ENCODE results near the gene PHF13.

Gene PHF13

DNA sequence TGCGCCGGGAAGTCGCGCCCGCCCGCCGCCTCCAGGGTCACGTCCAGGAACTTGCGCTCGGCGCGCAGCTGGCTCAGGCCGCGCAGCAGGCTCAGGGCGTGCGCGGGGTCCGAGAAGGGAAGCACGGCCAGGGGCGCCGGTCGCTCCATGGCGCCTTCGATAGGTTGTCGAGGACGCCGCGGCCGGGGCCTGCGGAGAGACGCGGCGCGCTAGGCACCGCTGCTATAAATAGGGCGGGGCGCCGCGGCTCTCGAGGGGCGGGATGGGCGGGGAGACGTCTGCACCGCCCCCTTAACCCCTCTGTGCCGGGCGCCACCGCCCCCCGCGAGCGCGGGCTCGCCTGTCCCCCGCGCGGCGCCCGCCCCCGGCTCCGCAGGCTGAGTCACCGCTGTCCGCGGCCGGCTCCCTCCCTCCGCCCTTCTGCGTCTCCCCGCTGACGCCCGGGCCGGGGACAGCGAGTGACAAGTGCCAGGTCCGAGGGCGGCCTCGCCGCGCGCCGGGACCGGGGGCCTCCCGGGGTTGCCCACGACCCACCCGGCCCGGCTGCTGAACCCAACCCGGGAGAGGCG is 10.8 kb upstream of the PHF13 start, which contains the start of gene KLHL21:
KLHL21 (minus strand) TSS at position 201 of the 569 bp plus-strand sequence; CDS start at position 149, 52 bp downstream.
- peak; percentile 84 for DNase-seq

DNA sequence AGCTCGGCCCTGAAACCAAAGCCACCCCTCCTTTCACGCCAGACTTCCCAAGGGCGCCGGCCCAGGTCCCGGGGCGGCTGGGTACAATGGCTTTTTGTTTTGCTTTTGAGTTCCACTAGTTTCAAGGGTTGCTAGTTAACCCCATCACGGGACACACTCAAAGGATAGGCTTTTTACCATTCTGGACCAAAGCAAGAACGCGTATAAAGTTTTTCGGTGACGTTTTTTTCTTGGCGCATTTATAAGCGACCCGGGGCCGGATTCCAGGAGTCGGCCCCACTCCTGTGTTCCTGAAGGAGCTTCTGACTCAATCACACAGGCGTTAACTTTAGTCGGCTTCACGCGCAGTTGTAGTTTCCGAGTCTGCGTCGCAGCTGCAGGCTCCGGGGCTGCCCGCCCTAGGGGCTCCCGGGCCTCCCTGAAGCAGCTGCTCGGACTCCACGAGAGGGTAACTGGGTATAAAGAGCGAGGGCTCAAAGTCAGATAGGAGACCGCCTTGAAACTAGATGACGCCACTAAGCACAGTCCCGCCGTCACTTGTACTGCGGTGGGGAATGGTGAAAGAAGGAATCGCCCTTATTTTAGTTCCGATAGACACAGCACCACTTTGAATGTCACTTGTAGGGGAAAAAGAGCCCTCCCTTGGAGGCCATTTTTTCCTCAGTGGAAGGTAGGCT is 10.2 kb upstream of the PHF13 start:
- peak; percentile 46 for DNase-seq

DNA sequence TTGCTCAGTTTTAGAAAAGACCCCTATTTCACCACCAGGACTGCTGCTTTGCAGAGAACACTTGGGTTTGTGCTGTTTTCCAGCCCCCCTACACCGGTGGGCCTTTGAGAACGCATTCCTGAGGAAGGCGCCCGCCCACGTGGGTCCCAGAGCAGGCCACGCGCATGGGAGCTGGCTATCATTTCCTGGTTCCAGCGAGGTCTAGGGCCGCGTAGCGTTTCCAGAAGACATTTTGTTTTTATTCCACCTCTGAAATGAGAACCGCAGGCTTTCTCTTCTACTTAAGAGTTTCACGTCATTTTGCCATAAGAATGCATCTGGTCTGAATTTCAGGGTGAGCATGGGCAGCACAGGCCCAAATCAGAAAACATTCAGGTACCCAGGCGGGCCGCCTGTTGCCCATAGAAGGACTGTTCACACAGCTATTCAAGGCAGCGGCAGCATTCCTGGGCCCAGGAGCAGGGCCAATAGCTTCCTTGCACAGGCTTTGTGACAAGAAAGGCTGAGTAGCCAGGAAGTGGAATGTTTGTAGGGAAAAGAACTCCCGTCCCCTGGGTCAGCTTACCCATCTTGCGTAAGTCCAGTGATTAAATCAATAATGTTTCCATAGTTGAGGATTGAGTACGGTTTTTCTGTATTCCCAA is 9.5 kb upstream of the PHF13 start:
- no peak for DNase-seq

DNA sequence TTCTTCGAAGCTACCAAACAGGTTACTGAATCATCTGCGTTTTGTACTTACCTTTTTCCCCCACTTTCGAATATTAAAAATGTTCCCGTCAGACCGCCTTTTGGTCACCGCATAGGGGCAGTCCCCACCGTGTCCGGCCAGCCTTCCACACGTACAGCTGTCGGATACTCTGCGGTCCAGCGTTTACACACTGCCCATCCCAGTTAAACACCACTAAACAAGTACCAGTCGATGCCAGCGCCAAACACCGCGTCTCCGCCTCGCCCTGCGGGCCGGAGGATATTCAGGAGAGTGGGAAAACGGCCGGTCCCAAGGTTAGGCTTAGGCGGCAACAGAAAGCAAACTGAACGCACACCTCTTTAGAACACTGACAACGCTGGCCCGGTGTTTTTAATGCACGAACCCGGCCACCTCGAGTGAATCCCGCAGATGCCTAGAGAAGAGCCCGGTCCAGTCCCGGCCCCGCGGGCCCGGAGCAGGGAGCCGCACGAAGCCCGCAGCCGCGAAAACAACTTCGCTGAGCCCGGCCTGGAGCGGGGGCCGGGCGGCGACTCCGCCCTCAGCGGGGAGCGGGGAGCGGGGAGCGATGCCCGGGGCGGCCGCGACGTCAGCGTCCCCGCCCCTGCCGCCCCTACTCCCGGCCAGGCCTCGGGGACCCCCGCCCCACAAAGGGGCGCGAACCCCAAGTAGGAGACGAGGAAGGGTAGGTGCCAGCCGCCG is 730 bp upstream of the PHF13 start:
- no peak for DNase-seq

DNA sequence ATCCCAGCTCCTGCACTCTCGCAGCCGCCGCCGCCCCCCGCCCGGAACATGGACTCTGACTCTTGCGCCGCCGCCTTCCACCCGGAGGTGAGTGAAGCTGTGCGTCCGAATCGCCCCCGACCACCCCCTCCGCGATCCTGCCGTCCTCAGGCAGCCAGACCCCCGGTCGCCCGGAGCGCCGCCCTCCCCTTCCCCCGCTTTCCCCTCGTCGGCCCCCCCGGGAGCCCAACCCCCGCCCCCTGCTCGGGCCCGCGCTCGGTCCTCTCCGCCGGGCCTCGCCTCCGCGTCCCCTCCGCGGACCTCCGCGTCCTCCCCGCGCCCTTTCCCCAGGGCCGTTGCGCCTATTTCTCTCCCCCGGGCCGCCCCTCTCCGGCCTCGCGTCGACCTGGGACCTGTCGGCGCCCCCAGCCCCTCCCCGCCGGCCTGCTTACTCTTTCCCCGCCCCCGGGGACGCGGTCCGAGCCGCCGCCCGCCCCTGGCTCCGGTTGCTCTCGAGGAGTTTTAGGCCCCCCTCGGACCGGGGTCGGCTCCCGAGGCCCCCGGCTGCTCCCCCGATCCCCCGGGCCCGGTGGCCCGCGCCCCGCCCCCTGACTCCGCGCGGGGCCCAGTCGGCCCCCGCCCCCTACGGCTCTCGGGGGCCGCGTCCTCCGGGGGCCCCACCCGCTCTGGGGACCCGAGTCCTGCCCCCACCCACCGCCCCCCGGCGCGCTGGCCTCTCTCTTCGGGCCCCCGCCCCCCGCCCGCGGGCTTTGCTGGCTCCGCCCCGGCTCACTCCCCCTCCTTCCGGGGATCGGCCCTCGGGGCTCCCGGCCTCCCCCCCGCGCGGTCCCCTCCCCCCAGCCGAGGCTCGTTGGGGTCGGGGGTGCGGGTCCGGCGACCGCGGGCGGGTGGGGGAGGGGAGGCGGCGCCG is 743 bp downstream of the PHF13 start:
- peak; percentile 65 for DNase-seq

DNA sequence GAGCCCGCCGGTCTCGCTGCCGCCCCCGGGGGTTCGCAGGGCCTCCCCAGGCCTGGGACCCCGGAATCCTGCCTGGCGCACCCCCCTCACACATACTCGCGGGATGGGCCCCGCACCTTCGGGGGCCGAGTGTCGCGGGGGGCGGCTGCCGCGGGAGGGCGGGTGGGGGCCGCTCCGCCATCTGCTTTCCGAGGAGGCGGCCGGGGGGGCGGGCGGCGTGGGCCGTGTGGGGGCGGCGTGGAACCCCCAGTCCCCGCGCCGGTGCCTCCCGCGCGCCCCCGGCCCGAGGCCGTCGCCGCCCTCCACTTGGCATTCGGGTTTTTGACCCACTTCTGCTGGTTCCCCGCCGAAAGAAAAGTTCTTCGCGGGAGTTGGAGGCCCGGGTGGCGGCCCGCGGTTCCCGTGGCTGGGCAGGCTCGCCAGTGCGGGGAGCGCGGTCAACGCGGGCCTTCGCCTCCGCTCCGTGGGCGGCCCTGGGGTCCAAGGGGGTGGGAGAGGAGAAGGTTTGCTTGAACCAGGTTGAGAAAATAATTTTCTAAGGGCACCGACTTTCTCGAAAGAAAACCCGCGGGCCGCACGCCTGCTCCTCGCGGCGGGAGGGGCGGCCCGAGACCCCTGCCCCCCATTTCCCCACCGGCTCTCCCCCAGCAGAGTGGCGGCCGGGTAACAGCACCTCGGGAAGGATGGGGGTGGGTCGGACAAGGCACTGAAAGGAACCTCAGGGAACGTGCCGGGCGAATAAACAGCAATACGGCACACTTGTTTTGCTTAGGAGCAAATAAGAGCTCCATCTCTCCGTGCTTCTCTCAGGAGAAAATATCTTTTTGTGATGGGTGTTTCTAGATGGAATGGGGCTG is 1.6 kb downstream of the PHF13 start:
- DNase-seq: no peak

DNA sequence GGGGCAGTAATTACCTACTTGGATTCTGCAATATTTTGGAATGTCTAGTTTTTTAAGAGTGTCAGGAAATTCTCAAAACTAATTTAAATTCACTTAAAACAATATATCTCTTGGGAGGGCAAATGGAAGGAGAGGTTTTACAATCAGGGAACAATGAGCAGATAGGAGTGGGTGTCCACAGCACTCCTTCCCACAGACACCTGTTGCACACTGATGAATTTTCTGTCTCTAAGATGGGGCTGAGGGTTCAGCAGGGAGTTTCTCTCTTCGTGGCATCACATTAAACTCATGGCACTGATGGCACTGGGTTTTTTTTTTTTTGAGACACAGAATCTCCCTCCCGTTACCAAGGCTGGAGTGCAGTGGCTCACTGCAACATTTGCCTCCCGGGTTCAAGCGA is 5.5 kb downstream of the PHF13 start:
- no peak for DNase-seq

DNA sequence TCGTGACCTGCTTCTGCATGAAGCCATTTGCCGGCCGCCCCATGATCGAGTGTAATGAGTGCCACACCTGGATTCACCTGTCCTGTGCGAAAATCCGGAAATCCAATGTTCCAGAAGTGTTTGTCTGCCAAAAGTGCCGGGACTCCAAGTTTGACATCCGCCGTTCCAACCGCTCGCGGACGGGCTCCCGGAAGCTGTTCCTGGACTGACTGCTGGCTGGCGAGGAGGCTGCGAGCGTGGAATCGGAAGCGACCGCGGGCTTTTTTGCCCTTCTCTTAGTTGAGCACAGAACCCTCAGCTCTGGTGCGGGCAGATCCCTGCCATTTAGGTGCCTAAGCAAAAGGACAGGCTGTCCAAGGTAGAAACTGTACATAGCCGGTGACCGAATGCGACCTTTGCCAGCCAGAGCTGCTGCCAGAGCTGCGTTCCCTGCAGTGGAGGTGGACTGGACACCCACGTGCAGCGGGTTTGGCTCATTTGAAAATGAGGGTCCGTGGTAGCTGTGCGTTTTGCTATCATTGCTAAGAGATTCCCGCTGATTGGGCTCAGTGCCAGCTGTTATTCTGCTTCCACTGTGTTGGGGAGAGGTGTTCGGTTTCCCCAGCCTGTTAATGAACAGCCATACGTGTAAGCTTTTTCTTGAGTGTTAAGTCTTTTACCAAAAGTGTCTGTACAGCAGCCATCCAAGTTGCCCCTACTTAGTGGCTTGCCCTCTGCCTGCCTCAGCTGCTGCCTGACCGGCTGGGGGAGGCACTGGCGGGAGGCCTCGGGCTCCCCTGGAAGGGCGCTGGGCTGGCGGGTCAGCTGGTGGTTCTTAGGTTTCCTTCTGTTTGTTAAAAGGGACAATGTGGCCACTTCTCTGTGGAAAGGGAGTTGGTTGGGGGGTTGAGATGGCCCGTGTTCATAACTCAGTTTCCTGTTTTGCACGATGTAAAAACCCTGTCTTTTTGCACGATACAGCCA is 8.2 kb downstream of the PHF13 start:
- DNase-seq: no peak

DNA sequence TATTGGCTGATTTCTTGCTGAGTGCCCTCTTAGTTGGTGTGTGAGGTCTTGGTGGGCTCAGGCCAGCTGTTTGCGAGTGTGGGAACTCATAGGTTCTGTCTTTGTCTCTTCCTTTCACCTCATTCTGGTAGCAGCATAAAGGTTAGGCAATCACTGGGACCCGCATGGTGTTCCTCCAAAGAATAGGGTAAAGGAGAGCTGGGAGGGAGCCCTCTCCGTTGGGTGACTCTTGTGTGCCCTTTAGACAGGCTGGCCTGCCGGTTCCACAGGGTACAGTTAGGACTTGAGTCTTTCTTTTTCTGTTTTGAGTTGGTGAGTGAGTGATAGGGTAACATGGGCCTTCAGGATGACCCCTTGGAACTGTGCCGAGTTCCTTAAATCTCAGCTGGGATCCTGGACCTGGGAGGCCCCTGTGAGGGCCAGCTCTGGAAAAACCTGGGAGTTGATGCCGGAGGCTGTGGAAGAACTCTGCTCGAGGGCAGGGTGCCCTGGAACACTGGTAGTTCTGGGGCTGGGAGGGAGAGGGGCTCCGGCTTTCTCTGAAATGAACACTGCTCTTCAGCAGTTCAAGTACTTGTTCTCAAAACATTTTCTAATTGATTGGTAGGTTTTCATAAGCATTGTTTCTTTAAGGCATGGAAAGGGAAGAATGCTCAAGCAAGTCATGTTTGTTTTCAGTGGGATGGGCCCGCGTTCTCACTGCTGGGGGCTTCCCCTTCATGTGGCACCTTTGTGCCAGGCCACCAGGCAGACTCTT is 9.0 kb downstream of the PHF13 start:
- no peak for DNase-seq

DNA sequence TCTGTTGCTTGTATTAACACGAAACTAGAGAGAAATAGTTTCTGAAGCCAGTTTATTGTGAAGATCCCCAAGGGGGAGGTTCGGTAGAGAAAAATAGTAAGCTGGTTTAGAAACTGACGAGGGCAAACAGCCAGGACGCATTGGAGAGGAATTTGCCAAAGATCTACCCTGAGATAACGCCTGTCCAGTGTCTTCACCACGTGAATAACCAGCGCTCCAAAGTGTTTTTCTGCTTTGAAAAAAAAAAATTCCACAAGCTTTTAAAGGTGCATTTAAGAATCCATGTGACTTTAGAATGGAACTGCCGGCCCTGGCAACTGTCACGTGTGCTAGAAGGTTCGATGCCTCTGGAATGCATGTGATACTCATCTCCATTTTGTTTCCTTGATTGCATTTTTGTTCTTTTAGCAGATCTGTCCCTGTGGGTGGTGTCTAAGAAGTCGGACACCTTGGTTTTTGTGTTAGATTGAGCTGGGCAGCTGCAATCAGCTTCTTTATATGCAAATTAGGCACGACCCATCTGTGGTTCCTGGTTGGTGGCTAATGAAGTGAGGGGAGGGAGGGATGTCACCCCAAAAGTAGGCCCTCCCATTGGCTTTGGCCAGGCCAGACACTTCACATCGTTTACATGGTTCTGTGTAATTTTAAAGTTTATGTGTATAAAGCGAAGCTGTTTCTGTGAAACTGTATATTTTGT is 9.9 kb downstream of the PHF13 start:
- no peak for DNase-seq

DNA sequence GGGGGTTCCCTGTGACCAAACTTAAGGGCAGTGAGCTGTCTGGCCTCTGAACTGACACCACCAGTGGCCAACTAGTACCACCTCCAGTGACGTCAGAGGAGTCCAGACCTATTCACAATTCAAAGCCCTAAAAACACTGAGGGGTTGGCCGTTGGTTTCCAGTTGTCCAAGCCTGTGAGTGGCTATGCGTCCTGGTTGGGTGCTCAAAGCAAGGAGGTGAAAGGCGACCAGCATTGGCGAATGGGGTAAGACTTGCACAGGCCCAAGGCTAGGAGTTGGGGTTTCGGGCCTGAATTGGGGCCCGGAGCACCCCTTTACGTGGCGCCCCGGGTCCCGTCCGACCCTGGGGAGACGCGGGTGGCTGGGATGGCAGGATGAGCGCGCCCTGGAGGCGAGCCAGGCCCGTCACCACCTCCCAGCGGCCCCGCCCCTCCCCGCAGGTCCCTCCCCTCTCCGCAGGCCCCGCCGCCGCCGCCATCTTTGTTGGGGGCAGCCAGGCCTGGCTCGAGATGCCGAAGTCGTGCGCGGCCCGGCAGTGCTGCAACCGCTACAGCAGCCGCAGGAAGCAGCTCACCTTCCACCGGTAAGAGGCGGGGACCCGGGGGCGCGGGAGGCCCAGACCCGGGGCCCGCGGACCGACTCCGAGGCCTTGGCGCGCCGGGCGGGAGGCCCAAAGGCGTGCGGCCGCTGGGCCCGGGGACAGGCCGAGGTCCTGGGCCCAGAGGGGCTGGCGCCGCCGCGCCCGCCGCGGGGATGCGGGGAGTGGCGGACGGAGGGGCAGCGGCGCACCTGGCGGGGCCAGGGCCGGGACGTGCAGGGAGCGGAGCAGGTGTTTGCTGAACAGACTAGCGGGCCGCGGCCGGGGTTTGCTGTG is 11.4 kb downstream of the PHF13 start, which contains the start of gene THAP3:
THAP3 (plus strand) TSS at position 159 of the 874 bp plus-strand sequence; CDS start at position 510, 351 bp downstream.
- DNase-seq: peak; percentile 92

DNA sequence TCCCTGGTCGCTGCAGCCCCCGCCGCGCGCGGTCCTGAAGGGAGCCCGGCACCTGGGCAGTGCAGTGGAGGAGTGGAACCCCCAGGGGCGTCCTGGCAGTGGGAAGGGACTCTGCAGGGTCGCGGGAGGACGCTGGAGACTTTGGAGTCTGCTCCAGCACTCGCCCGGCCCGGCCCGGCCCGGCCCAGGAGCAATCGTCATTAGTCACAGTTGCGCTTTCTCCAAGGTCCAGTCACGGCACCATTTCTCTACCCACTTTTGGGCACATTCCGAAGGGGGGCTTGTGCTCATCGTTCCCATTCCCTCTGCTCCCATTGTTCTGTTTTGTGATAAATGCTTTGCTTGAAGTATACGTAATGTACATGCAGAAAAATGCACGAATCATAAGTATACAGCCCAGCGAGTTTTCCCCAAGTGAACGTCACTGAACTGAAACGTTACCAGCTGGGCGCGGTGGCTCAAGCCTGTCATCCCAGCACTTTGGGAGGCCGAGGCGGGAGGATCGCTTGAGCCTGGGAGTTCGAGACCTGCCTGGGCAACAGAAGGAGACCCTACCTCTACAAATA is 12.1 kb downstream of the PHF13 start:
- no peak for DNase-seq

DNA sequence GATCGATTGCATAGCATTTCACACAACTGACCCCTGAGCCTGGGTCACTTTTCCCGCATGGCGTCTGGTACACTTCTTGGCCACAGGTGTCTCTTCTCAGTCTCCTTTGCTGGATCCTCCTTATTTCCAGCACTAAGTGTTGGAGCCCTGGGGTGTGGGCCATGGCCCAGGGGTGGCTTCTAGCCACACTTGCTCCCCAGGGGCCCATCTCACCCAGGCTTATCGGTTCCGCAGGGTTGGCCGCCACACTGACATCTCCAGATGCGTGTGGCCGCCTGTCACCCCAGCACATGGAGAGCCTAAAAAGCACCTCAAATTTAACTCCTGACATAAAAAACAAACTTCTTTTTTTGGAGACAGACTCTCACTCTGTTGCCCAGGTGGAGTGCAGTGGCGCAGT is 13.5 kb downstream of the PHF13 start:
- DNase-seq: no peak

DNA sequence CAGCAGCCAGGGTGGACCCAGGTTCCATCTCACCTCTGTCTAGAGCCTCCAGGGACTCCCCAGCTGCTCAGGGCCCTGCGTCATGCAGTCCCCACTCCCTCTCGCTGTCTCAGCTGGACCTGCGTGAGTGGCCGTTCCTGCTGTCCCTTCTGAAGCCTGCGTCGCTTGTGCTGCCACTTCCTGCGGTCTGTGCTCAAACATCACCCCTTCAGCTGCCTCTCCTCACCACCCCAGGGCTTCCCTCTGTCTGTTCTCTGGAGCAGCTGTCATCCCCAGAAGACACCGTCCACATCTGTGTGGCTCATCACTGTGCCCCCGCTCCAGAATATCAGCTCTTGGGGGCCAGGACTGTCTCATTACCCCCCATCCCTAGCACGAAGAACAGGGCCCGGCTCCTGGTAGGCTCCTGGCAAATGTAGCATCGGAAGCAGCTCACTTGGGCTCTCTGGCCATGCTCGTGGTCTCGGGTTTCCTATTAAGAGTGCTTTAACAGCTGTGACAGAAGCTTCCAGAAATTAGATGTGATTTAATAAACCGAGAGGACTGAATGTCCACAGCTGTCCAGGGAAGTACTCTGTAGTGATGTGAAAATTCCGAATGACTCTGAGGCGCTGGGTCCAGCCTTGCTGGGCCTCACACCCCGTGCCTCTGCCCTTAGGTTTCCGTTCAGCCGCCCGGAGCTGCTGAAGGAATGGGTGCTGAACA is 14.5 kb downstream of the PHF13 start:
- no peak for DNase-seq

DNA sequence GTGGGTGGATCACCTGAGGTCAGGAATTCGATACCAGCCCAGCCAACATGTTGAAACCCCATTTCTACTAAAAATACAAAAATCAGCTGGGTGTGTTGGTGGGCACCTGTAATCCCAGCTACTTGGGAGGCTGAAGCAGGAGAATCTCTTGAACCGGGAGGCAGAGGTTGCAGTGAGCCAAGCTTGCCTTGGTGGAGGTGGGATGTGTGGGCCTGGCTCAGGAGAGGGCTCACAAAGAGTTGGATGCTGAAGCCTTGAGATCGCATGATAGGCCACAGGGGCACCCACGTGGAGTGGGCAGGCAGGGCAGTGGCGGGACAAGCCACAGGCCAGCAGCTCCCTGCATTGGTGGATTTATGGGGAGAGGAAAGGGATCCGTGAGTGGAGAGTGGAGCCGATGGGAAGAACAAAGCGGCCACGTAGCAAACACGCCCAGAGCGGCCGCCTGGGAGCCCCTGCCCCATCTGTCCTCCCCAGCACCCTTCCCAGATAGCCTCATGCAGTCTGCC is 15.5 kb downstream of the PHF13 start:
- no peak for DNase-seq

DNA sequence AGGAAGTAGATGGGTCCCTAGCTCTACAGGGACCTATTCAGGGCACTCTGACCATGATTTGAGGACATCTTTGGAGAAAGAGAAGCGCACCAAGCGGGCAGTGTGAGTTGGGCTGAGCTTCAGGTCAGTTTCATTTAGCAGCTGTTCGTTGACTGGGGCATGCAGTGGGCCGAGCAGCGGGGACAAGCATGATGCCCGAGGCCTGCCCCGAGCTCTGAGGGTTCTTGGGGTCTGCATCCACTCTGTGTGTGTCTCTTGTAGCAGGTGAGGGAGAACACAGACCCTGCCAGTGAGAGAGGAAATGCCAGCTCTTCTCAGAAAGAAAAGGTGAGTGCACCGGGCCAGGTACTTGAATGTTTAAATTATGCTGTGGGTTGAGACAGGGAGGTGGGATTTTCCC is 16.5 kb downstream of the PHF13 start:
- DNase-seq: no peak

DNA sequence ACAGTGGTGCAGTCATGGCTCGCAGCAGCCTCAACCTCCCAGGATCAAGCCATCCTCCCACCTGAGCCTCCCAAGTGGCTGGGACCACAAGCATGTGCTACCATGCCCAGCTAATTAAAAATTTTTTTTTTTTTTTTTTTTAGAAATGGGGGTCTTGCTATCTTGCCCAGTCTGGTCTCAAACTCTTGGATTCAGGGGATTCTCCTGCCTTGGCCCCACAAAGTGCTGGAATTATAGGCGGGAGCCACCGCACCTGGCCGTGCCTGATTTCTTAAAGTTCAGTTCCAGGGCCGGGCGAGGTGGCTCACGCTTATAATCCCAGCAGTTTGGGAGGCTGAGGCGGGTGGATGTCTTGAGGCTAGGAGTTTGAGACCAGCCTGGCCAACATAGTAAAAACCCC is 17.5 kb downstream of the PHF13 start:
- no peak for DNase-seq

Measured in stimulated activated CD4-positive, alpha-beta T cell treated with anti-CD3 and anti-CD28 coated beads, Interleukin-12 subunit alpha, Interleukin-12 subunit beta, amount 100 ng/mL, for 4 hours (primary cell).